Measurements from ENCODE around the gene ZNF284. TPM values are rescaled to one million over a fixed set of nuclear protein-coding genes. Genes with fewer than 3 reads are reported as not detected.

ZNF284 gene
- polyA plus RNA-seq, 4 donors = 0.67 to 4.6 (median 0.76) TPM

GRCh38 chr19:44051650-44052402, 20.1 kb upstream of the ZNF284 start, which contains the start of gene ZNF223:
TSS of gene ZNF223 (plus strand) at chr19:44052036. CDS start at chr19:44055177, 3,141 bp downstream.
- H3K4me1 ChIP-seq (ENCODE audit: control insufficient read depth in 3 of 3, insufficient read depth in 2 of 3, low read depth in 1 of 3, low read length in 2 of 3) = peaks cover 0 to 3% (median 2%) of the 10 kb centered on the region in 3 donors
- peaks cover 1 to 7% of the 10 kb centered on the region in 2 donors for H3K9me3 ChIP-seq (ENCODE audit: control insufficient read depth in 2 of 2, insufficient read depth in 1 of 2, low read depth in 1 of 2, low read length in 1 of 2)
- peak; percentile 97 to 99 for DNase-seq
- WGBS, 3 donors = 2 to 3% (median 2%) methylated on average over 38 of the region's 38 CpGs
- H3K36me3 ChIP-seq (ENCODE audit: control insufficient read depth in 3 of 3, insufficient read depth in 2 of 3, low read depth in 1 of 3, low read length in 3 of 3) = peaks cover 0 to 15% (median 2%) of the 10 kb centered on the region in 3 donors
- H3K27me3 ChIP-seq (ENCODE audit: control insufficient read depth in 3 of 3, insufficient read depth in 3 of 3, low read length in 3 of 3) = no peaks in the 10 kb centered on the region
- FAIRE-seq = peak; percentile 84
- peak within 1 kb of the TSS; percentile 70 for H3K4me3 ChIP-seq (ENCODE audit: low read depth in 1 of 3, low read length in 3 of 3)
- peak within 1 kb of the TSS; percentile 53 to 94 (median 88) for H3K27ac ChIP-seq (ENCODE audit: low read depth in 1 of 3, low read length in 2 of 3)

GRCh38 chr19:44055870-44056269, 16.1 kb upstream of the ZNF284 start:
- Histone ChIP-seq H3K27me3 (ENCODE audit: control insufficient read depth in 3 of 3, insufficient read depth in 3 of 3, low read length in 3 of 3) (no peaks in the 10 kb centered on the region), H3K36me3 (ENCODE audit: control insufficient read depth in 3 of 3, insufficient read depth in 2 of 3, low read depth in 1 of 3, low read length in 3 of 3) (peaks cover 2 to 44% (median 4%) of the 10 kb centered on the region in 3 donors), H3K4me1 (ENCODE audit: control insufficient read depth in 3 of 3, insufficient read depth in 2 of 3, low read depth in 1 of 3, low read length in 2 of 3) (peaks cover 0 to 3% (median 0%) of the 10 kb centered on the region in 3 donors), H3K9me3 (ENCODE audit: control insufficient read depth in 2 of 2, insufficient read depth in 1 of 2, low read depth in 1 of 2, low read length in 1 of 2) (peaks cover 0 to 10% of the 10 kb centered on the region in 2 donors), H3K27ac (ENCODE audit: low read depth in 1 of 3, low read length in 2 of 3) (no peak overlapping the region), H3K4me3 (ENCODE audit: low read depth in 1 of 3, low read length in 3 of 3) (no peak overlapping the region)
- DNase-seq = no peak
- FAIRE-seq = no peak
- 94 to 95% (median 94%) methylated on average over 5 of the region's 5 CpGs for WGBS, 3 donors

GRCh38 chr19:44059229-44059628, 12.7 kb upstream of the ZNF284 start:
- Histone ChIP-seq H3K4me1 (ENCODE audit: control insufficient read depth in 3 of 3, insufficient read depth in 2 of 3, low read depth in 1 of 3, low read length in 2 of 3) (no peaks in the 10 kb centered on the region), H3K27ac (ENCODE audit: low read depth in 1 of 3, low read length in 2 of 3) (no peak overlapping the region), H3K36me3 (ENCODE audit: control insufficient read depth in 3 of 3, insufficient read depth in 2 of 3, low read depth in 1 of 3, low read length in 3 of 3) (peaks cover 16 to 53% (median 18%) of the 10 kb centered on the region in 3 donors), H3K9me3 (ENCODE audit: control insufficient read depth in 2 of 2, insufficient read depth in 1 of 2, low read depth in 1 of 2, low read length in 1 of 2) (peaks cover 0 to 20% of the 10 kb centered on the region in 2 donors), H3K4me3 (ENCODE audit: low read depth in 1 of 3, low read length in 3 of 3) (no peak overlapping the region), H3K27me3 (ENCODE audit: control insufficient read depth in 3 of 3, insufficient read depth in 3 of 3, low read length in 3 of 3) (no peaks in the 10 kb centered on the region)
- no peak for DNase-seq
- 85 to 94% (median 86%) methylated on average over 2 of the region's 2 CpGs for WGBS, 3 donors
- no peak for FAIRE-seq

GRCh38 chr19:44061038-44061437, 10.9 kb upstream of the ZNF284 start:
- Histone ChIP-seq H3K9me3 (ENCODE audit: control insufficient read depth in 2 of 2, insufficient read depth in 1 of 2, low read depth in 1 of 2, low read length in 1 of 2) (peaks cover 0 to 25% of the 10 kb centered on the region in 2 donors), H3K36me3 (ENCODE audit: control insufficient read depth in 3 of 3, insufficient read depth in 2 of 3, low read depth in 1 of 3, low read length in 3 of 3) (peaks cover 23 to 47% (median 23%) of the 10 kb centered on the region in 3 donors)
- DNase-seq = no peak

GRCh38 chr19:44066305-44066704, 5.7 kb upstream of the ZNF284 start:
- DNase-seq (no peak), FAIRE-seq (no peak)
- H3K4me3 ChIP-seq (ENCODE audit: low read depth in 1 of 3, low read length in 3 of 3) = no peak overlapping the region
- no peaks in the 10 kb centered on the region for H3K27me3 ChIP-seq (ENCODE audit: control insufficient read depth in 3 of 3, insufficient read depth in 3 of 3, low read length in 3 of 3)
- 58 to 70% (median 68%) methylated on average over 3 of the region's 3 CpGs for WGBS, 3 donors
- peaks cover 11 to 30% (median 29%) of the 10 kb centered on the region in 3 donors for H3K36me3 ChIP-seq (ENCODE audit: control insufficient read depth in 3 of 3, insufficient read depth in 2 of 3, low read depth in 1 of 3, low read length in 3 of 3)
- H3K9me3 ChIP-seq (ENCODE audit: control insufficient read depth in 2 of 2, insufficient read depth in 1 of 2, low read depth in 1 of 2, low read length in 1 of 2) = peaks cover 4 to 54% of the 10 kb centered on the region in 2 donors
- H3K4me1 ChIP-seq (ENCODE audit: control insufficient read depth in 3 of 3, insufficient read depth in 2 of 3, low read depth in 1 of 3, low read length in 2 of 3) = peaks cover 0 to 1% (median 0%) of the 10 kb centered on the region in 3 donors
- no peak overlapping the region for H3K27ac ChIP-seq (ENCODE audit: low read depth in 1 of 3, low read length in 2 of 3)

More at GRCh38 chr19:44061038-44061437, 10.9 kb upstream of the ZNF284 start:
- no peak for FAIRE-seq
- Histone ChIP-seq H3K4me1 (ENCODE audit: control insufficient read depth in 3 of 3, insufficient read depth in 2 of 3, low read depth in 1 of 3, low read length in 2 of 3) (no peaks in the 10 kb centered on the region), H3K4me3 (ENCODE audit: low read depth in 1 of 3, low read length in 3 of 3) (no peak overlapping the region), H3K27ac (ENCODE audit: low read depth in 1 of 3, low read length in 2 of 3) (no peak overlapping the region), H3K27me3 (ENCODE audit: control insufficient read depth in 3 of 3, insufficient read depth in 3 of 3, low read length in 3 of 3) (no peaks in the 10 kb centered on the region)
- WGBS, 3 donors = 92 to 96% (median 93%) methylated on average over 1 of the region's 1 CpG

GRCh38 chr19:44069415-44069814, 2.5 kb upstream of the ZNF284 start:
- Histone ChIP-seq H3K27ac (ENCODE audit: low read depth in 1 of 3, low read length in 2 of 3) (no peak overlapping the region), H3K36me3 (ENCODE audit: control insufficient read depth in 3 of 3, insufficient read depth in 2 of 3, low read depth in 1 of 3, low read length in 3 of 3) (peaks cover 2 to 17% (median 15%) of the 10 kb centered on the region in 3 donors), H3K4me3 (ENCODE audit: low read depth in 1 of 3, low read length in 3 of 3) (no peak overlapping the region), H3K4me1 (ENCODE audit: control insufficient read depth in 3 of 3, insufficient read depth in 2 of 3, low read depth in 1 of 3, low read length in 2 of 3) (peaks cover 0 to 5% (median 4%) of the 10 kb centered on the region in 3 donors), H3K9me3 (ENCODE audit: control insufficient read depth in 2 of 2, insufficient read depth in 1 of 2, low read depth in 1 of 2, low read length in 1 of 2) (peaks cover 4 to 47% of the 10 kb centered on the region in 2 donors), H3K27me3 (ENCODE audit: control insufficient read depth in 3 of 3, insufficient read depth in 3 of 3, low read length in 3 of 3) (no peaks in the 10 kb centered on the region)
- no peak for FAIRE-seq
- DNase-seq = no peak
- WGBS, 3 donors = 93 to 100% (median 97%) methylated on average over 1 of the region's 1 CpG

GRCh38 chr19:44072543-44073401, 813 bp downstream of the ZNF284 start:
- DNase-seq (peak; percentile 15 to 39), FAIRE-seq (no peak)
- Histone ChIP-seq H3K27ac (ENCODE audit: low read depth in 1 of 3, low read length in 2 of 3) (no peak overlapping the region), H3K4me3 (ENCODE audit: low read depth in 1 of 3, low read length in 3 of 3) (peak overlapping the region in 2 of 3 donors; percentile 66 to 88), H3K27me3 (ENCODE audit: control insufficient read depth in 3 of 3, insufficient read depth in 3 of 3, low read length in 3 of 3) (no peaks in the 10 kb centered on the region), H3K36me3 (ENCODE audit: control insufficient read depth in 3 of 3, insufficient read depth in 2 of 3, low read depth in 1 of 3, low read length in 3 of 3) (peaks cover 0 to 2% (median 2%) of the 10 kb centered on the region in 3 donors), H3K4me1 (ENCODE audit: control insufficient read depth in 3 of 3, insufficient read depth in 2 of 3, low read depth in 1 of 3, low read length in 2 of 3) (peaks cover 0 to 5% (median 4%) of the 10 kb centered on the region in 3 donors), H3K9me3 (ENCODE audit: control insufficient read depth in 2 of 2, insufficient read depth in 1 of 2, low read depth in 1 of 2, low read length in 1 of 2) (peaks cover 0 to 18% of the 10 kb centered on the region in 2 donors)
- 14 to 17% (median 15%) methylated on average over 18 of the region's 18 CpGs for WGBS, 3 donors

- whole genome bisulfite sequencing, 3 donors = 82 to 92% (median 87%) methylated on average over 2 of the region's 2 CpGs
- no peak for FAIRE-seq
- Histone ChIP-seq H3K4me3 (ENCODE audit: low read depth in 1 of 3, low read length in 3 of 3) (no peak overlapping the region), H3K36me3 (ENCODE audit: control insufficient read depth in 3 of 3, insufficient read depth in 2 of 3, low read depth in 1 of 3, low read length in 3 of 3) (peaks cover 6 to 15% (median 7%) of the 10 kb centered on the region in 3 donors), H3K27me3 (ENCODE audit: control insufficient read depth in 3 of 3, insufficient read depth in 3 of 3, low read length in 3 of 3) (no peaks in the 10 kb centered on the region), H3K27ac (ENCODE audit: low read depth in 1 of 3, low read length in 2 of 3) (no peak overlapping the region), H3K9me3 (ENCODE audit: control insufficient read depth in 2 of 2, insufficient read depth in 1 of 2, low read depth in 1 of 2, low read length in 1 of 2) (peaks cover 0 to 3% of the 10 kb centered on the region in 2 donors), H3K4me1 (ENCODE audit: control insufficient read depth in 3 of 3, insufficient read depth in 2 of 3, low read depth in 1 of 3, low read length in 2 of 3) (peaks cover 0 to 5% (median 3%) of the 10 kb centered on the region in 3 donors)
- no peak for DNase-seq
Measured at GRCh38 chr19:44076325-44076724, 4.4 kb downstream of the ZNF284 start.

Measured in small intestine (tissue), 7 donors.